PC-3 (cell line): ENCODE measurements around the gene RABEPK.

Source experiments
- EZH2 ChIP-seq: fragments of 300-600 bp; sonication (generic); IDR thresholded peaks from one replicate; pipeline ENCODE4 v1.6.1; 2017; ENCODE audit warnings: antibody characterized with exemption, mild to moderate bottlenecking, low read length; ENCODE audit not compliant: unreplicated experiment
- TF ChIP-seq, protein P1 (sequence below): fragments of 300-600 bp; sonication (generic); conservative IDR thresholded peaks from 2 replicates; pipeline ENCODE4 v1.5.1; 2017; ENCODE audit warnings: antibody characterized with exemption, low read depth, mild to moderate bottlenecking, low read length

DNA sequence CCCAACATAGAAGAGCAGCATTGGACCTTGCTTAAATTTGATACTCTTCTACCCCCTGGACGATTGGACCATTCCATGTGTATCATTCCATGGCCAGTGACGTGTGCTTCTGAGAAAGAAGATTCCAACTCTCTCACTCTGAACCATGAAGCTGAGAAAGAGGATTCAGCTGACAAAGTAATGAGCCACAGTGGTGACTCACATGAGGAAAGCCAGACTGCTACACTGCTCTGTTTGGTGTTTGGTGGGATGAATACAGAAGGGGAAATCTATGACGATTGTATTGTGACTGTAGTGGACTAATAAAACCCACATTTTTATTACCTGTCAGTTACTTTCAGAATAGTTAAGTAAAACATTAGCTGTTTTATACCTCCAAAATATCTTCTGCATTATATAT lies 33.3 kb downstream of the RABEPK start:
- TF ChIP-seq, protein P1, sequence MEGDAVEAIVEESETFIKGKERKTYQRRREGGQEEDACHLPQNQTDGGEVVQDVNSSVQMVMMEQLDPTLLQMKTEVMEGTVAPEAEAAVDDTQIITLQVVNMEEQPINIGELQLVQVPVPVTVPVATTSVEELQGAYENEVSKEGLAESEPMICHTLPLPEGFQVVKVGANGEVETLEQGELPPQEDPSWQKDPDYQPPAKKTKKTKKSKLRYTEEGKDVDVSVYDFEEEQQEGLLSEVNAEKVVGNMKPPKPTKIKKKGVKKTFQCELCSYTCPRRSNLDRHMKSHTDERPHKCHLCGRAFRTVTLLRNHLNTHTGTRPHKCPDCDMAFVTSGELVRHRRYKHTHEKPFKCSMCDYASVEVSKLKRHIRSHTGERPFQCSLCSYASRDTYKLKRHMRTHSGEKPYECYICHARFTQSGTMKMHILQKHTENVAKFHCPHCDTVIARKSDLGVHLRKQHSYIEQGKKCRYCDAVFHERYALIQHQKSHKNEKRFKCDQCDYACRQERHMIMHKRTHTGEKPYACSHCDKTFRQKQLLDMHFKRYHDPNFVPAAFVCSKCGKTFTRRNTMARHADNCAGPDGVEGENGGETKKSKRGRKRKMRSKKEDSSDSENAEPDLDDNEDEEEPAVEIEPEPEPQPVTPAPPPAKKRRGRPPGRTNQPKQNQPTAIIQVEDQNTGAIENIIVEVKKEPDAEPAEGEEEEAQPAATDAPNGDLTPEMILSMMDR = no peak
- no peak for TF ChIP-seq EZH2
